HG02798 (cell line): ENCODE results near the gene PDE4B.

Experiments
- ATAC-seq: cut with Tn5 transposase; IDR thresholded peaks from one replicate; pipeline ENCODE4 v1.9.1; 2021; ENCODE audit warnings: mild to moderate bottlenecking; ENCODE audit not compliant: unreplicated experiment, poor library complexity

Gene PDE4B

DNA sequence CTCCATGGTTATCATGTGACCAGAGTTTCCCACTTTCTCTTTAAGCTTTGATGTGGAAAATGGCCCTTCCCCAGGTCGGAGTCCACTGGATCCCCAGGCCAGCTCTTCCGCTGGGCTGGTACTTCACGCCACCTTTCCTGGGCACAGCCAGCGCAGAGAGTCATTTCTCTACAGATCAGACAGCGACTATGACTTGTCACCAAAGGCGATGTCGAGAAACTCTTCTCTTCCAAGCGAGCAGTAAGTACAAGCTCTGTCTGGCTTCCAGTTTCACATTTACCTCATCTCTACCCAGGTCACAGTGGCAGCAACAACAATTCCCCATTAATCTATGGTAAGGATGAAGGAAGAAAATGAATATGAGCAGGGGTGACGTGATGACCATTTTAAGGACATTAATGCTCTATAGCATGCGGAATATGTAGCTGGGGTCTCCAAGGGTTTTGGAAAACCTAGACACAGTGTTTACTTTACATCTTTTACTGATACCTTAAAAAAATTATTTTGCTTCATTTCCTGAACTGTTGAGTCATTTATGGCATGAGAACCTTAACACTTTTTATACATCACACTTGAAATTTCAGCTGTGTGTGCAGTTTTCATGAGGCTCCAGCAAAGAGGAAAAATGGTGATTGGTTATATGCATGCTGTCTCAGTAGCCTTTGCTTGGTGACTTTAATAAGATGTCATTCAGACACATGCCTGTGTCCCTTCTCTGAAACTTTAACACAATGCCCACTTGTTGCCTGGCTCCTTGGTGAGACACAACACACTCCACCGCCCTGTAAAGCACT is 454.9 kb downstream of the PDE4B start:
- peak; percentile 76 for ATAC-seq

DNA sequence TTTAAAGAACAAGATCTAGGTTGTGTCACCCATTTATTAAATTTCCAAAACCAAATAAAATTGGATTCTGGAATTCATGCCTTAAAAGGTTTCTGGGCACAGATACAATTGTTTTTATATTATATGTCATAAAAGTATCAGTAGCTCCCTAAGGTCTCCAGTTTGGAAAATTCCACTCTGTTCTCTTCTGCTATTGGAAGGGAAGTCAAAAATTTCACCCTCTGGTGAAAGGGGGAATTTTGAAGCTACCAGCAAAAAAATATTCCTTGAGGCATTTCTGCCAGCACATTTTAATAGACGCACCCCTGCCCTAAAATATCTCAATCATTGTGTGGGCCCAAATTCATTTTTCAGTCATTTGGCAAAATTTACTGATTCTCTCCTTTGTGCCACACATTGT is 455.6 kb downstream of the PDE4B start:
- ATAC-seq: no peak

DNA sequence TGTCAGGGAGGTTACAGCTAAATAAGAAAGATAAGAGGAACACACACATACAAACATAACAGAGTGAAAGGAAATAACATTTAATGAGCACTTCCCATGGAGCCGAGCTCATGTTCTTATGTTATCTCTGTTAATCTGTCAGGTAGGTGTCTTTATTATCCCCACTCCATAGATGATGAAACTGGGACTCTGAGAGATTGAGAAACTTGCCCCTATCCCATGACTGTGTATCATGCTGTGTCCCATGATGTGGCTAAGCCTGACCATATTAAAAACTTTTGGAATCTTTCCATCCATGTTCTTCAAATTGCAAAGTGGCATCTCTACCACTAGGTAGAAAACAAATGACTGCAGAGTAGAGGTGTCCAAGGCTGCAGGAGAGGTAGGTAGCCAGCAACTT is 456.1 kb downstream of the PDE4B start:
- ATAC-seq: no peak

DNA sequence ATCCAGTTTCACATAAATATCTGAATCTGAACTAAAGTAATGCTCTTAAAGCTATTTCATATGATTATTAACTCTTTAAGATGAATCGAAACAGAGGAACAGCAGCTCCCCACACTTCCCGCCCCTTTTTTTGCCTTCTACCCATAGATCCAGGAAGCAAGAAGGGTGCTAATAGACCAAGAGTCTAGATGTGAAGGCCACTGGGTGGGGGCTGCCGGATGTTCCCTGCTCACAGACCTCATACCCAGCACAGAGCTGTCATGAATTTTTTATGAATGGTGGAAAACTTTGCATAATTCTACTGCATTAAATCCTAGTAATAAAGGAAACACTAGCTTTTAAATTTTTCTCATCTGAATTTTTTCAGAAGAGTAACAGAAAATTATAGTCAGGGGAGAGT is 457.4 kb downstream of the PDE4B start:
- no peak for ATAC-seq

DNA sequence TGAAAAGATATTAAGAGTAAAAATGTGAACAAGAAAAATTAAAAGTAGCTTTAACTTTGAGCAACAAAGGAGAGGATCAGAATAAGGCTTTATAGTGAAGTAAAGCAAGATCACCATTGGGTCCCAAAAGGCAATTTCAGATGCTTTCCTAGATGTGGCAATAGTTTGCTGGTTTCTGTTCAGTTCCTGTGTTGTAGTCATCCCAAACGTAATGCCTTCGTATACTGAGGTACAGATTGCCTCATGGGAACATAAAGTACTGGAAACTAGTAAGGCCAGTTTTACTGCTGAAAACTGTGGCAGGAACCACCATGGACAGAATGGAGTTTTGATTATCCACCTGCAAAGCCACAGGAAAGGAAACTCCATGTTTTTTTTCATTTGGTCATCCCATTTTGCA is 457.8 kb downstream of the PDE4B start:
- ATAC-seq: no peak

DNA sequence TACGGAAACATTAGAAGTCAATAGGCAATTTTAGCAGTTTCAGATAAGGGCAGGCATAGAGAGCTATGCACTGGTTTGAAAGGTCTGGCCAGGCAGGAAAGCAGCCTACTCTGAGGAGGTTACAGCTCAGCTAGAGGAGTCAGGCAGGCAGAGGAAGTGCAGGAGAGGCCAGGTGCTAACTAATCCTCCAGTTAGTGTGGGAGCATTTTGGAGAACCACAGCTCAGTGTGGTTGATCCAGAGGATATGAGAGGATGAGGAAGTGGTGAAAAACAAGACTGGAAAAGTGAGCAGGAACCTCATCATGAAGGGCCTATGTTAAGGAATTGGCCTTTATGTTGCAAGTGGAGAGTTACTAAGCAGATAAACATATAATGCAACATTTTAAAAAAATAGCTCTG is 458.9 kb downstream of the PDE4B start:
- no peak for ATAC-seq

DNA sequence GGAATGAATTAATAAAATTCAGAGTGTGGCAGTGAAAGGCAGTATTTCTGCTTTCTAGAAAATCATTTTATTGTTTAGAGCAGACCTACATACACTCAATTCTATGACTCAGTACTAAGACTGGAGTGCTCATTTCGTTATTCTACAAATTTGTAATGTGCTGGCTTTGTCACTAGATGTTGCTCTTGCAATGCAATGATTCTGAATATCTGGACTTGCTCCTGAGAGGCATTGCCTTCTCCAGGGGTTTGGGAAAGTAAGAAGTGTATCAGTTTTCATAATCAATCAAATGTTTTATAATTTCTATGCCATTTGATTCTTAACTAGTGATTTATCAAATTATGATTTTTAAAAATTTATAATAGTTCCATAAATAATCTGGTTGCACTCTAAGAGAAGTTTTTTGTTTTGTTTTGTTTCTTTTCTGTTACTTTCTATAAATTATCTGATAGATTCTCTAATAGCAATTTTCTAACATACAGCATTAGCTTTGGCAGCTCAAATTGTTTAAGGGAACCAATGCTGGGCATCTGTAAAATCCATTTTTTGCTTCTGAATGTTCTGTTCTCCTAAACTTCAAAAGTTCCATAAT is 460.7 kb downstream of the PDE4B start:
- peak; percentile 79 for ATAC-seq

DNA sequence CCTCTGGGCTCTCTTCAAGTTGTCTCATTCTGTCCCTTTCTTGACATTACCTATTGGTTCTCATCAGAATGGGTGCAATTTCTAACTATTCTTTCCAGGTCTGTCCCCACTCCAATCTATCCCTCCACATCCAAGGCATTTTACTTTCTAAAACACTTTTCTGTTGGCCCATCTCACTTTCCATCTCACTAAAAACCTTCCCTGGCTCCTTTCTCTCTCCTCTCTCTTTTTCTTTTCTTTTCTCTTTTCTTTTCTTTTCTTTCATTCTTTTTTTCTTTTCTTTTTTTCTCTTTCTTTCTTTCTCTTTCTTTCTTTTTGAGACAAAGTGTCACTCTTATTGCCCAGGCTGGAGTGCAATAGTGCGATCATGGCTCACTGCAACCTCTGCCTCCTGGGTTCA is 462.1 kb downstream of the PDE4B start:
- ATAC-seq: no peak

DNA sequence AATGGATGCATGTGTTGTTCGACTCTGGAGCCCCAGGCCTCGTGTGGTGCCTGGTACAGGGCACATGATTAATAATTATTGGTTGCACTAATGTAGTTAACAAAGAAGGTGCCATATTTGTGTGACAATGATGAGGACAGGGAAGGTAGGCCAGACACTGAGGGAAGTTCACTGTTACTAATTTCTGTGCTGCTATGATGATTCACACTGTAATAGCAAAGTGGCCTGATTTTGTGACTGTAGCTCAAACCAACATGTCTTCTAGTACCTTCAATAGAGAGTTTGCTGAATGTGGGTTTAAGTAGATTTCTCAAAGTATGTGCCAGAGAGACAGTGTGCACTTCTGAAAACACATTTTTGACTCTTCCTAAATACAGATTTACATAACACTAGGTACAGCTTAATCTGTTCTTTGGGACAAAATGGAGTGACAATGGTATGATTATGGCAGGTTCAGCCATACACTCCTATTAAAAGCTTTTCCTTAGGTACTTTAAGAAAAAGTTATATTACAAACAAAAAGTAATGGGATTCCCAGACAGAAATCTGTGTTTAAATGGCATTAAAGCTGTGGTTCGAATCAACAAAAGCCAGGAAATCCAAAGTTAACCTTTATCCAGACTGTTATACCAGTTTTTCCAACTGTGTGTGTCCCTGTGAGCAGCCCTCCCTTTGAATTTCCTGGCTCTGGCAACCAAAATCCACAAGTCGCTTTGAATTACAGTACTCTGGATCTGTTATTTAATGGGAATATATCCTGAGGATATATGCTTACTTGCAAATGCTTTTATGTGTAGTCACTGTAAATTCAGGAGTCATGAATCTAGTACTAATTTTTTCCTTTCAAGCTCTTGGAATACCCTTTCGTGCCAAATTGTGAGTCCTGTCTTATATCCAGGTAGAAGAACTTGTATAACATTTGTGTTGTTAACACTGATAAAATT is 464.2 kb downstream of the PDE4B start:
- no peak for ATAC-seq

DNA sequence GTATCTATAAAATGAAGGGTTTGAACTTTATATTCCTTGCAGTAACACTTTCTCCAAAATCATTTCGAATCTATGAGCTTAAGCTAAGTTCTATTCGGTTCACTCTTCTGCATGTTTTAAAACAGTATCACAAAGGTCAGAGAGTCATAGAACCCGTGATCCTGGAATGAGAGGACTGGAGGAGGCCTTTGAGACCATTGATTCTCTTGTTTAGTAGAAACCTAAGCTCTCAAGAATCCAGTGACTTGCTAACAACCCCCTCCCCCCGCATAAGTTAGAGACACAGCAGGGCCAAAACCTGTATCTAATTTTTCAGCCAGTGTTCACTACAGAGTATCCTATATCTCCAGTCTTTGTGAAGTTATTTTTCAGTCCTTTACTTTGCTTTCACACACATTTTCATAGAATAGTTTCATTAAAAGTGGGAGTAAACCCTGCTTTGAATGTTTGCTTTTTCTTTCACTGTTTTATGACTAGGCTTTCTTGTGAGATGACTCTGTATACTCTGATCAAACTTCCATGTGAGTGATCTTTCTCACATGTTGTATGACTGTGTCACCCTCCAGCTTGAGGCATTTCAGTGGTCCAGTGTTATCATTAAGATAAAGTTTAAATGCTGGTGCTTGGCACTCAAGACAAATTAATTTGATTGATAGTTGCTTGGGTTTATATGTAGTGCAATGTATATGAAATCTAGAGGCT is 465.9 kb downstream of the PDE4B start:
- peak; percentile 65 for ATAC-seq

DNA sequence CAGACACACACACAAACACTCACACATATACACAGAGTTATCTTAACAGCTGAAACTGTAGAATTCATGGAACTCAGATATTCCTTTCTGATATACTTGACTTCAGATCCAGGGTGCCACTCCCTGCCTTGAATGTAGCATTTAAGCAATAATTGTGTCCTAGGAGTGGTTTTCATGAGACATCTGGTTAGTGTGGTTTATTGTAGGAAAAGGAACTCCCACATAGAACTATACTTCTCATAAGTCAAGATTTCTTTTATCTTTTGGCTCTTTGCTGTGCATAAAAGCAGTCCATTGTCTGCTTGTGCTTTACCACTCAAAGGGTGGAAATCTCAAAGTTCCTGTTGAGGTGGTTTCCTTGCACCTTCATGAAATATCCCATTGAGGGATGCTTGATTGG is 468.7 kb downstream of the PDE4B start:
- ATAC-seq: no peak

DNA sequence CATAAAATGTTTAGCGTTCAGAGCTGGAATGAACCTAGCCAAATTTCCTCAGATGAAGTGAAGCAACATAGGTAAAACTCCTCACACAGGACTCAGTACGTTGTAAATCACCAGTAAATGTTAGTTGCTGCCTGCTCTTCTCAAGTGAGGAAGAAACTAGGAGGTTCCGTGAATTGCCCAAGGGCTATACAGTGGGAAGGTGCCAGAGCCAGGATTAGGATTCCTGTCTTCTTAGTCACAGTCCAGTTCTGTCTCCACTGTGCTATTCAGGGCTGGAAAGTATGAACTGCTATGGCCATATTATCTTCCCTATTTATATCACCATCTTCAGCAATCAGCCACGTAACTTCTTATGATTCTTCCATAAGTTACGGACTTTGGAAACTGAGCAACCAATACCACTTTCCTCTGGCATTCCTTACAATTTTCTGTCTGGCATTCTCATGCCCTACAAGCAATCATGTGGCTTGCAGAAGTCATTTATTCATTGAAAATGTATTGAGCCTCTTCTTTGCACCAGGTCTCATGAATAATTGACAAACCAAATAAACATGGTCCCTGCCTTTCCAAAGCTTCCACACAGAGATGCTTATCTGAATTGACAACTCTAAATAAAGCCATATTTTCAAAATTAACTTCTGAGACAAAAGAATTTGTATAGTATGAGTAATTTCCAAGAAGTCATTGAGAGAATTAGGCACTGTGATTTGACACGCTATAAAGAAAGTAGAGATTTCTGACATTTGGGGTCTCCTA is 469.7 kb downstream of the PDE4B start:
- ATAC-seq: no peak

DNA sequence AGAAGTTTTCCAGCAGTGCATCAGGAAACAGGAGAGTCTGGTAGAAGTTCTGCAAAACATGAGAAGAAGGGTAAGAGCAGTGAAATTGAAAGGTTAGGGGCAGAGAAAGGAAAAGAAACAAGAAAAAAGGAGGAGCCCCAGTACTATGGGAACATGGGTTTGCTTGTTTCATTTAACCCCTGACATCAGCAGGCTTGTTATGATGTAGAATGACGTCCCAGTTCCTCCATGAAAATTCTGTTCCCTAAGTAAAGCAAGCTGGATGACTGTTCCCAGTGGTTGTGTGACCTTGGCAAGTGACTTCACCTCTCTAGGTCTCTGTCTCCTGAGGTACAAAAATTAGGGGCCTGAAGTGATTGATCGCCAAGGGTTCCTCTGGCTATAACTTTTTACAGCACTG is 472.6 kb downstream of the PDE4B start:
- no peak for ATAC-seq

DNA sequence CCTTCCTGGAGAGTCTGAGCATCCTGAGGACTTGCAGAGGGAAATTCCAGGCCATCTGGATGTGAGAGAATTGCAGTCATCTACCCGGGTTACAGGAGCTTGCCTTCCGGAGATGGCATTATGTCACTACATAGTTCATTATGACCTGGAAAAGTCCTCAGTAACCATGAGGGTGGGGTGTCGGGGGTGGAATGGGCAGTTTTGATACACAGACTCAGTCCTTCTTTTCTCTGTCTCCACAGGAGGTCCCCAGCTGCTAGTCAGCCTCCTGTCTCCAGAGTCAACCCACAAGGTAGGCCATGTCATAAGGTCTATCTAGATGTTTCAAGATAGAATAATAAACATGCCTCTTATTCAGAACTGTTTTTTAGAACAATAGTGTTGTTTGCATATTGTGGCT is 473.1 kb downstream of the PDE4B start:
- ATAC-seq: no peak

DNA sequence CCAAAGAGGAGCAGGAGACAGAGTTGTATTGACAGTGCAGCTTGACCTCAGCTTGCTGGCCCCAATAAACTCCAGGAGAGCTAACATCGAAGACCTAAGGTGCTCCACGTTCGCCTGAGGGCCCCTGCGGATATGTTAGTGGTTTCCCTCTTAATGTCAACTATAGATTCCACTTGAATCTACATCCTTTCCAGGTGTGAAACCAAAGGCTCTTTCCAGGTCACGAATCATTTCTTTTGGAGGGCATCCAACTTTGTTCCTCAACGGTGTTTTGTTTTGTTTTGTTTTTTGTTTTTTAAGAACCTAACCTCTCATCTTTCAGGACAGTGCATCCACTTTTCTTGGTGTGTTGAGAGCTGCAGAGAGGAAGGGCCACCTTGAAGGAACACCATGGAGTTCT is 473.7 kb downstream of the PDE4B start:
- no peak for ATAC-seq

DNA sequence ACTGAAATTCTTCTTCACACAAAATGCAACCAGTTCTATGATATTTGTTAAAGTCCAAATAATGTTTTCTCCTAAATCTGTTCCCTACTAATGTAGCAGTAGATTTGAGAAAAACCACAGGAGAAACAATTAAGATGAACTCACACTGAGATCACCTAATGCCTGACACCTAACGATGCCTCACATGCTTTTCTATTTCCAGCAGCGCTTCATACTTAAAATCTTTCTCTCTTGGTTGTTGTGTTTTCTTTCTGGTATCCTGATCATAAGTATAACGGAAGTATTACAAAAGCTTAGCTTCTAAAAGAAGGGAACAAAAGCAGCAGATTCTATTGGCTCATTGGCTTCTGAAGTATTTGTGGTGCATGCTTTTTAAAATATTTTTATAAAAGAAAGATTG is 474.1 kb downstream of the PDE4B start:
- no peak for ATAC-seq

DNA sequence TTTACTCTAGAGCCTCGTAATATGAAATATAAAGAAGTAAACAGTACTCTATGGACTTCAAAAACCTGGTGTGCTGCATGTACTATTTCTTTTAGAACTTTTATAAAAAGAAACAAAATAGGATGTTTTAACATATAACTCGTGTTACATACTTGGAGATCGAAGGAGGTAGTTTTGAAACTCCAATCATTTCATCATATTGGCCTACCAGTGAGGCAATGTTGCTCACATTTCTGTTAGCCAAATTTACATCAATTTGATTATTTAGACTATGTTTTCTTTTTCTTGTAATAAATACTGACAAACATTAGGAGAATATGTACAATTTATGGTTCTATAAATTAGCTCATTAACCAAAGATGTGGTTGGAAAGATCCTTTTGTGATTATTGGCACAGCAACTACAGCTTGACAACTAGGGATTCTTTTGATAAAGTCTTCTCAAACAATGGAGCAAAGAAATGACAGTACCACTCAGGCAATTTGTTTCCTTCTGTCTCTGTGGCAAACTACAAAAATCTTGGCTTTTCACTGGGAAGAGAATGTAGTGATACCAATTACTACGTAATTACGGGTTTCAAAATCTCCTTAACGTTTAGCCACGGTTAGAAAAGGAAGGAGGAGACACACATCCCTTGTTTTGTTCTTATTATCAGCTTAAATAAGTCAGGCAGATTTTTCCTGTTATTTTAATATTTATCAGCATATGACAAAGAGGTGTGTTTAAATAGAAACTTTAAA is 474.7 kb downstream of the PDE4B start:
- ATAC-seq: no peak

DNA sequence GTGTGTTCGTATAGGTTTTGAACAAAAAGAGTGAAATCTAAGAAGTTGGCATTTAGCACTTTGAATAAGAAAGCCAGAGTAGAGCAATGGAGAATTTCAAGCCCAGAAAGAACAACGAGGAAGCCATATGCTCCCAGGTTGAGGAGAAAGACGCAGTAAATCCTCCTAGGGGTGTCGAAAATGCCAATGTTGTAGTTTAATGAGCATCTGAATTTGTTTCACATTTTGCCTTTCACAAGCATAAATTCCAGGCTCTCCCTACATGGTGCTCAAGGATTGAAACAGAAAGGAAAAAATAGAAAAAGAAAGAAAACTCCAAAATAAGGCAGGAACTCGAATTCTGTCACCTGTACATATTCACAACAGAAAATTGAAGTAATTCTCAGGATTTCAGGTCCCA is 476.5 kb downstream of the PDE4B start:
- ATAC-seq: no peak

DNA sequence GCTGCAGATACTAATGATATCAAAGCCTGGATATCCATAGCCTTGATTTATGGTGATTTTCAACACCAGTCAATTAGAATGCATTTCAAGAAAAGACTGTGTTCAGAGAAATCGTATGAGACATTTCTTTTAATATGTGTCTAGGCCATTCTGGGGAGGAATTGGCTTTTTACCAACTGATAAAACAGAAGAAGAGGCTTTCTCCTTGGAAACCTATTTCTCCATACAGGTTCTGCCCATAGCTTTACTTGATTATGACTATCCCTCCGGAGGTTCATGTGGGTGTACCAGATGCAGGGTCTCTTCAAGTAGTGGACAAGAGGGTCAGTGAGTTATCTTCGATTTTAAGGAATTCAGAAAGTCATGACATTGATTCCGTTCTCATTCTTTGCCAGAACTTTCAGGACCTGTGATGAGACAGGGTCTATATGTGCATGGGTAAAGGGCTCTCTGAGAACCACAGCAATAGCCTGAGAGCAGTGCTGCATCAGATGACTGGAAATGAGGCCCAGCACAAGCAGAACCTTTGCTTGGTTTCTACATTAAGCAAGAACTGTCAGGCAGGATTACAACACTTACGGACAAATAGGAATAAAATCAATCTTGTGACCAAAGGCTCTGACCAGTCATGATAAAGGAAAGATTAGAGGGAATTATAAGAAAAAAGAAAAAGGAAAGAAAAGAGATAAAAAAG is 477.6 kb downstream of the PDE4B start:
- ATAC-seq: no peak
